Tibial nerve (tissue), 4 donors: ENCODE measurements around the gene SLC12A1.

Experiments used
- EP300 ChIP-seq, 2 donors: sonication (generic); formaldehyde crosslinking; IDR thresholded peaks; one replicate each; pipeline ENCODE4 v1.6.1; 2017; ENCODE audit warnings: antibody characterized with exemption in 2 of 2, mild to moderate bottlenecking in 1 of 2
- POLR2A ChIP-seq, 2 donors: fragments of 450-650 bp; IDR thresholded peaks; one replicate each; pipeline ENCODE4 v1.6.1; 2017; ENCODE audit warnings: antibody characterized with exemption in 2 of 2, mild to moderate bottlenecking in 2 of 2, moderate library complexity in 2 of 2
- TF ChIP-seq, protein P1 (sequence below), 5 experiments: fragments of 200-600 bp in 3 of 5; fragments of 450-650 bp in 2 of 5; sonication (generic) in 3 of 5; IDR thresholded peaks; one replicate each; pipeline ENCODE4 v1.5.1; 2016 to 2019; ENCODE audit warnings: antibody characterized with exemption in 5 of 5, mild to moderate bottlenecking in 3 of 5, moderate library complexity in 2 of 5

DNA sequence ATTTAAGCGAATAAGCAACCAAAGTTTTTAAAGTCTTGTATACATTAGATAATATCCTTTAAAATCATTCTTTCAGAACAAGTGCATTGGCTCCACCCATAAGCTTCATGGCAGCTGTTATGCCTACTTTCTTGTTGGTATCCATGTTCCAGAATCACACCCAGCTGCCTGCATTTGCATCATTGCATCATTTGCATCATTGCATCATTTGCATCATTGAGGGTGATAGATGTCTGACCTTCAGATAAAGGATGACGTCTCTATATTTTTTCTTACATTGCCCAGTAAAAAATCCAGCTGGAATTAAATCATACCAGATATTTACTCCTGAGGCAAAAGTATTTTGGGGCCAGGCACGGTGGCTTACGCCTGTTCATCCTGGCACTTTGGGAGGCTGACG is 42.3 kb downstream of the SLC12A1 start:
- TF ChIP-seq, protein P1, sequence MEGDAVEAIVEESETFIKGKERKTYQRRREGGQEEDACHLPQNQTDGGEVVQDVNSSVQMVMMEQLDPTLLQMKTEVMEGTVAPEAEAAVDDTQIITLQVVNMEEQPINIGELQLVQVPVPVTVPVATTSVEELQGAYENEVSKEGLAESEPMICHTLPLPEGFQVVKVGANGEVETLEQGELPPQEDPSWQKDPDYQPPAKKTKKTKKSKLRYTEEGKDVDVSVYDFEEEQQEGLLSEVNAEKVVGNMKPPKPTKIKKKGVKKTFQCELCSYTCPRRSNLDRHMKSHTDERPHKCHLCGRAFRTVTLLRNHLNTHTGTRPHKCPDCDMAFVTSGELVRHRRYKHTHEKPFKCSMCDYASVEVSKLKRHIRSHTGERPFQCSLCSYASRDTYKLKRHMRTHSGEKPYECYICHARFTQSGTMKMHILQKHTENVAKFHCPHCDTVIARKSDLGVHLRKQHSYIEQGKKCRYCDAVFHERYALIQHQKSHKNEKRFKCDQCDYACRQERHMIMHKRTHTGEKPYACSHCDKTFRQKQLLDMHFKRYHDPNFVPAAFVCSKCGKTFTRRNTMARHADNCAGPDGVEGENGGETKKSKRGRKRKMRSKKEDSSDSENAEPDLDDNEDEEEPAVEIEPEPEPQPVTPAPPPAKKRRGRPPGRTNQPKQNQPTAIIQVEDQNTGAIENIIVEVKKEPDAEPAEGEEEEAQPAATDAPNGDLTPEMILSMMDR (IDR thresholded peaks at IDR 0.05), result no peak
- TF ChIP-seq EP300 (IDR thresholded peaks at IDR 0.05), result no peak
- TF ChIP-seq POLR2A (IDR thresholded peaks at IDR 0.05), result no peak
